H4 (cell line): ENCODE measurements around the gene ANKS1A. TPM values are rescaled to one million over a fixed set of nuclear protein-coding genes. Genes with fewer than 3 reads are reported as not detected.

Source experiments
- DNase-seq: peaks from one replicate; pipeline ENCODE4 v3.0.0-alpha.2; 2015; ENCODE audit warnings: low spot score
- total RNA-seq: library from RNA; depleted of rRNA; stranded (reverse); fragments of >200 nt; shearing (Covaris generic); gene quantifications from 2 replicates; pipeline ENCODE4 v1.2.3, GENCODE V29; 2014

Gene ANKS1A
- total RNA-seq, 1 experiment from 2014 or later, result 8.8 TPM

DNA sequence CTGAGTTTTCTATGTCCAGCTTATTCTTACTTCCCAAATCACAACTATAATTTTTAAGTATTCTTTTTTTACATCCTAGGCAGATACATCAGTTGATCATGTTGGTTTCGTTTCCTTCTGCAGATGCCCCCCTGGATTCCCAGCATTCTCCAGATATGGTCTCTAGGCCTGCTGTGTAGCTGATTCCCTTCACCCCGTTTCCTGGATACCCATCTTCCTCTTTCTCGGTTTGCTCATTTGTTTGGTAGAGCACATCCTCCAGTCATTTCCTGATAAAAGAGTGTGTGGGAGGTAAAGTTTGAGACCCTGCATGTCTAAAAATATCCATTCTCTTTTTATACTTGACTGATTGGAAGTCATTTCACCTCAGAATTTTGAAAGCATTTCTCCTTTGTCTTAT, 66.4 kb downstream of the ANKS1A start:
- DNase-seq, result no peak

DNA sequence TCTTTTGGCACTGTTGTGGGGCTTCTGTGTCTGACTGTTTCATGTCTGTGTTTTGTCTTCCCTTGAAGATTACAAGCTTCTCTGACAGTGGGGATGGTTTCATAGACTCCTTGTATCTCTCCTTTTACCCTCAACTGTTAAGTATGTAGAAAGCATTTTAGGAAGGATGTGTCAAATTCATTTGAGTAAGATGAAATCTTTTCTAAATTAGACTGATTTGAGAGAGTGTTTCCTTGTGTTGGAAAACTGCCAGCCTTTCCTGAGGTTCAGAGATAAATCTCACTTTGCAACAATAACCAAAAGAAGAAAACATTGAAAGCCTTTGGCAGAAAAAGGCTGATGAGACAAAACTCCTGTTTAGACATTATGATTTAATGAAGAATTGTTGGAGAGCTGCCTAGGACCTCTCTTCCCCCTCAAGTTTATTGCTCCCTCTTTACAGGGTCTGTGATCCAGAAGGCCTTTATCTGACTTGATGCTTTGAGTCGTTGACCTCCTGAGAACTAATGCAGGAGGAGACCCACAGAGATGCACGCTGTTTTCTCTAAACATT, 68.3 kb downstream of the ANKS1A start:
- DNase-seq, result no peak

DNA sequence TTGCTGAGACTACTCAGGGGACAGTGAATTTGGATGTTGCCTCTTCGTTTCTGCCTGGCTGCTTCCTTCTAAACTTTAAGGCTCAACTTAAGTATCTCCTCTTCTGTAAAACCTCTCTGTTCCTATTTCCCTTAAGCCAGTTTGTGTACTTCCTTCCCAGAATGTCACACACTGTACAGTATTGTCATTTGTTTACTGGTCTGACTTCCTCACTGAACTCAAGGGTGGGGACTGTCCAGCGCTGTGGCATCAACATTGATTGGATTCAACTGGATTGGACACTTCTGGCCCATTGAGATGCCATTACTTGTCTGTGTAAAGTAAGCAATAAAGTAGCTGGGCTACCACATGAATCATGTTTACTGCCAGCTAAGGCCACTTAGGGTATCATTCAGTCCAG, 69.7 kb downstream of the ANKS1A start:
- DNase-seq, result no peak

DNA sequence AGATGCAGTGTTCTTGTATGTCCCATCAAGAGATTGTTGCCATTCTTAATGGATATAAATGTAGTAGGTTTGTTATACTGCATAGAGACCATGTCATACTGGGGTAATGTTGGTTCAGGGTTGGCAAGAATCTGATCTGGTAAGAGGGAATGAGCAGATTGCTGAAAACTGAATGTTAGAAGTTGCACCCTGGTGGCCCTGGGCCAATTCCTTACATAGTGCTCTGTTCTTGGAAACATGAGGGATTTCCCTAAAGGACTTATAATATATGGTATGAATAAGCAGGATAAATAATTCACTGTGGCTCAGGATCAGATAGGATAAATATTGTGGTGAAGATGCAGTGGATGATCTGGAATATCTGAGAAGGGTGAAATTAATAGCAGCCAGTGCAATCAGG, 70.2 kb downstream of the ANKS1A start:
- DNase-seq, result no peak

DNA sequence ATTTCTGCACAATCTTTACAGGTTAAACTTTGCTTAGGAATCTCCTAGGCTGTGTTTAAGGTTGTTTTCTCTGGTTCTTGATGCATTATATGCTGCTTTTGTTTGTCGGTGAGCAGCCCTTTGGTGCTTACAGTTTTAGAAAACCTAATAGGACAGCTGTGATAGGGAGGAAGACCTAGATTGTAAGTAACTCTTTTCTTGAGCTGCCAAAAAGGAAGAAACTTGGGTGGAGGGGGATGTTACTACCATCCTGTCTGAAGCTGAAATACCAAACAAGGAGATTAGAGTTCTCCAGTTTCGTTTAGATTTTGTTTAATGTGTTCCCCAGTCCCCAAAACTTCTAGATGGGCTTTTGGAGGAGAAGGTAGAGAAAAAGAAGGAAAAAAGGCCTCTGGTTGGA, 72.0 kb downstream of the ANKS1A start:
- DNase-seq, result no peak

DNA sequence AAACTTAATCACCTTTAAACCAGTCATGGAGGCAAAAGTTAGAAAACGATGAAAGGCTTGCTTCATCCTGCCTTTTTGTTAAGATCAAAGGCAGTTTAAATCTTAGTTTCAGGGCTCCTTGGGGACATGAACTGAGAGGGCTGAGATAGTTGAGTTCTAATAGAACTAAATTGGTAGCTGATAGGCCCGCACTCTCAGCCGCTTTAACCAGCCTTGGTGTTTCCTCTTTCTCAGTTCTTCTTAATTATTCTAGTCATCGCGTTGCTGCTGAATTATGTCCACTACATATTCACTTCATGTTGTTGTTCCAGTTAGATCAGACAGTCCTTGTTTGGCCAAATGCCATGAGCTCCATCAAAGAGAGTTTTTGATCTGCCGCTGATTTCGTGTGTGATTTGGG, 72.5 kb downstream of the ANKS1A start:
- no peak for DNase-seq

DNA sequence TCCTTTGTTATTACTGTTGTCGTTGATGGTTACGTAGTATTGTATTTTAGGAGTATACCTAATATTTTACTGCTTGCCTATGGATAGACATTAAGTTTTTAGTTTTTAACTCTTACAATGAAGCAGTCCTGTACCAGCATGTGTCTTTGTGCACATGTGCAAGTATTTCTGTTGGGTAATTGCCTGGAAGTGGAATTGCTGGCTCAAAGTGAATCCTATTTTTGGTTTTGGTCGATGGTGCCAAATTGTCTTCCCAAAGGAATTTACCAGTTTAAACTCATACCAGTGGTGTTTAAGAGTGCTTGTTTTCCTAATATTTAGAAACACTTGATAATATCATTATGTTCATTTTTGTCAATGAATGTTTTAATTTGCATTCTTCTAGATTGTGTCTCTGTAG, 75.5 kb downstream of the ANKS1A start:
- no peak for DNase-seq

DNA sequence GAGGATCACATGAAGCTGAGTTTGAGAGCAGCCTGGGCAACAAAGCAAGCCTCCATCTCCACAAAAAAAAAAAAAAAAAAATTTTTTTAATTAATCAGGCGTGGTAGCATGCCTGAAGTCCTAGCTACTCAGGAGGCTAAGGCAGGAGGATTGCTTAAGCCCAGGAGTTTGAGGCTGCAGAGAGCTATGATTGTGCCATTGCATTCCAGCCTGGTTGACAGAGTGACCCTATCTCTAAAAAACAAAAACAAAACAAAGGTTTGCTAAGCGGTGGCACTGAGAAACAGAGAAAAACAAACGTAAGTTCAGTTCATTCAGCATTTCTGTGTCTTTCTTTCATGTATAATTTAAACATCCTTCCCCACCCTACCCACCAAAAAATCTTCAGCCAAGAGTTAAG, 78.4 kb downstream of the ANKS1A start:
- DNase-seq, result no peak

DNA sequence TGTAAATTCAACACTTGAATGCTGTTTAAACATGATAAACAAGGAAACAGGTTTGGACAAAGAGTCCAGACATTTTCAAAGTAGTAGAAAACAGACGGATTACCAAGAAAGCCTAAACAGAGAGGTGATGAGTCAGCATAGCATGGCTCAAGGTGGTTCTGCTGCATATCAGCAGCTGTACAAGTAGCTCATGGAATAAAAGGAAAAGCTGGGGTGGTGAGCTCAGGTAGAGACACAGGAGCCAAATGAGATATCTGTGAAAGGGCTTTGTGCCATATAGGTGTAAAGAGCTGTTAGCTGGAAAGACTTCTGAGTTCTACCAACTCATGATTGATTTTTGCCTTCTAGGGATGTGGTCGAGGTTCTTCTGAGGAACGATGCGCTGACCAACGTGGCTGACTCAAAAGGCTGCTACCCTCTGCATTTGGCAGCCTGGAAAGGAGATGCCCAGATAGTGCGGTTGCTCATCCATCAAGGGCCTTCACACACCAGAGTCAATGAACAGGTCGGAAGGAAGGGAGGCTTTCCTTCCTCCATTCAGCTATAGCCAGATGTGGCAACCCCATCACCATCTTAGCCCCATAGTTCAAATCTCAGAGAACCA, 80.7 kb downstream of the ANKS1A start:
- DNase-seq, result peak; percentile 16

DNA sequence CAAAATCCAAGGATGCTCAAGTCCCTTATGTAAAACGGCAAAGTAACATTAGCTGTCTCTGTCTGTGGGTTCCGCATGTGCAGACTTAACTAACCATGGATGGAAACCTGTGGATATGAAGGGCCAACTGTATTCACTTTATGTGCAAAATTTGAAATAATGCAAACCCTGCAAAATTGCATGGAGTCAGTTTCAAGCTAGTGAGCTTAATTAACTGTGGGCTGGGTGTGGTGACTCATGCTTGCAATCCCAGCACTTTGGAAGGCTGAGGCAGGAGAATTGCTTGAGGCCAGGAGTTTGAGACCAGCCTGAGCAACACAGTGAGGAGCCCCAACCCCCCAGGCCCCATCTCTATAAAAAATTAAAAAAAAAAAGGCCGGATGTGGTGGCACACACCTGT, 81.4 kb downstream of the ANKS1A start:
- peak; percentile 20 for DNase-seq

DNA sequence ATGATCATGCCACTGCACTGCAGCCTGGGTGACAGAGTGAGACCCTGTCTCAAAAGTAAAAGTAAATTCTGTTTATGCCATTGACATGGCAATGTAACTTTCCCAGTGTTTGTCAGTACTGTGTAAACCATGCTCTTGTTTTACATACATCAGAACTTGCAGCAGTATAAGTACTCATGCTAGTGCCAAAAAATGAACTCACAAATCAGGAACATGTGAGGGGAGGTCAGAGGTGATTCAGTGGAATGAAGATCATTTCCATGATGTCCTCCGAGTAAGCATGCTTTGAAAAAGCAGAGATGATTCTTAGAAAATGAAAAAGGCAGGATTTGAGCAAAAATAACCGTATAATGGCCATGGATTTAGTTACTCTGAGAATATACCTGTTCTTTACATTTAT, 81.9 kb downstream of the ANKS1A start:
- no peak for DNase-seq

DNA sequence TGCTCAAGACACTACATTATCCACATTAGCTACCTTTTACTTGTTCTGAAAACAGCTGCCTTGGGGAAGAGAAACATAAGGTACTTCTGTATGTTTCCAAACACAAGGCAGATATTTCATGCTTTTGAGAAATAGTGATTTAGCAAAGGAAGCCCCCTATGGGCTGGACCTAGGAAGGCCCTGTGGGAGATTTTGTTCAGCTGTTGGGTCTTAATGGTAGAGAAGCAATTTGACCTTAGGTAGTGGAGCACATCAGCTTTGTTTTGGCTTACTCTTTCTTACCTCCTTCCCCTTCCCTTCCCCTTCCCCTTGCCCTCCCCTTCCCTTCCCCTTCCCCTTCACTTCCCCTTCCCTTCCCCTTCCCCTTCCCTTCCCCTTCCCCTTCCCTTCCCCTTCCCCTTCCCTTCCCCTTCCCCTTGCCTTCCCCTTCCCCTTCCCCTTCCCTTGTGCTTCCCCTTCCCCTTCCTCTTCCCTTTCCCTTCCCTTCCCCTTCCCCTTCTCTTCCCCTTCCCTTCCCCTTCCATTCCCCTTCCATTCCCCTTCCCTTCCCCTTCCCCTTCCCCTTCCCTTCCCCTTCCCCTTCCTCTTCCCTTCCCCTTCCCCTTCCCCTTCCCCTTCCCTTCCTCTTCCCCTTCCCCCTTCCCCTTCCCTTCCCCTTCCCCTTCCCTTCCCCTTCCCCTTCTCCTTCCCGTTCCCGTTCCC, 84.6 kb downstream of the ANKS1A start:
- no peak for DNase-seq

DNA sequence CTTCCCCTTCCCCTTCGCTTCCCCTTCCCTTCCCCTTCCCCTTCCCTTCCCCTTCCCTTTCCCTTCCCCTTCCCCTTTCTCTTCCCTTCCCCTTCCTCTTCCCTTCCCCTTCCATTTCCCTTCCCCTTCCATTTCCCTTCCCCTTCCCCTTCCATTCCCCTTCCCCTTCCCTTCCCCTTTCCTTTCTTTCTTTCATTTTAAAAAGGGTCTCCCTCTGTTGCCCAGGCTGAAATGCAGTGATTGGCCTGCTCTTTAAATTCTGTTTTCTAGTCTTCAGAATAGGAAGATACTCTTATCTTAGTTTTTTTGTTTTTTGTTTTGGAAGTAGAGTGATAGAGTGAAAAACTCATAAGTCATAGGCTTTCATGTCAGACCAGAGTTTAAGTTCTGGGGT, 85.2 kb downstream of the ANKS1A start:
- DNase-seq, result no peak

DNA sequence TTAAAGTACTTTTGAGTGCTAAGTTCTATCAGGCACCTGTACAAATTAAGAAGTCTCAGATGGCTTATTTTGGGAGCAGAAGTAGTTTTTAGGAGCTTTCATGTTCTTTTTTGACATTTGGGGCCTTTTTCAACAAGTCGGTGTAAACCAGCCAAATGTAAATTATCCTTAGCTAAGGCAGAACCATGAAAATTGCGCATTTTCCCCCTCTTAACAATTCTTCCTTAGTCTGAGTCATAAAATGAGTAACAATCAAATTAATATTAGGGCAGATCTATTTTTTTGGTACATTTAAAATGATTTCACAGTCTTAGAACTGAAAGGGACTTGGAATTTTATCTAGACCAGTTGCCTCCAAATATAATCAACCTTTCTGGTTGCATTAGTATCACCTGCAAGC, 87.2 kb downstream of the ANKS1A start:
- no peak for DNase-seq

DNA sequence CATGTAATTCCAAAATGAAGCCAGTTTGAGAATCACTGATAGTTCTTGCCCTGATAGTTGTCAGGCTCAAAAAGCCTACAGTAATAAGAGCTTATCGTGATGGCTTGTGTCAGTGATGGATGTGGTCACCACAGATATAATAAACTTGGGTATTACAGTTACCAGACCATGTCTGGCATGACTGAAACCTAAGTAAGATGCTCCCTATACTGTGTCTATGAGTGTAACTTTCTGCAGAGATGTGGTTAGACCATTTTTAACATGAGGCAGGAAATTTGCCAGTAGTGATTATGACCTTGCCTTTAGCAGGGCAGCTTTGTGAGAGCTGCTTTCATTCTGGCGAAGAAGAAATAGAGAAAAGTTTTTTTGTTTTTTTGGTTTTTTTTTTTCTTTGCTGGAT, 90.2 kb downstream of the ANKS1A start:
- no peak for DNase-seq

DNA sequence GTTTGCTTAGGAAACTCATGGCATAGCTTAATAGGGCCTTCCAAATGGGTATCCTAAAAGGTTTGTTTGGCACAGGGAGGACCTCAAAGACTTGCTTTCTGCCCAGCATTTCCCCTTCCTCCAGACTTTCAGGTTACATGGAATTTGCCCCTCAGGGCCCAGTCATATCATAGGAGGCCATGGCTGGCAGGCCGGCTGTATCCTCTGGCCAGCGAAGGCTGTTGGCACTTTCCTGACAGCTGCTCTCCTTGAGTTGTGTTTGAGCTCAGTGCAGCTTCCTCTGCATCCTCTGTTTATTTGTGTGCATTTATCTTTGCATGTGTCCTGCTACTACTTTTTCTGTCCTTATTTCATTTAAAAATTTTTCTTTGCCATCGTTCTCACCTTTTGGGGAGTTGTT, 90.9 kb downstream of the ANKS1A start:
- DNase-seq, result no peak

DNA sequence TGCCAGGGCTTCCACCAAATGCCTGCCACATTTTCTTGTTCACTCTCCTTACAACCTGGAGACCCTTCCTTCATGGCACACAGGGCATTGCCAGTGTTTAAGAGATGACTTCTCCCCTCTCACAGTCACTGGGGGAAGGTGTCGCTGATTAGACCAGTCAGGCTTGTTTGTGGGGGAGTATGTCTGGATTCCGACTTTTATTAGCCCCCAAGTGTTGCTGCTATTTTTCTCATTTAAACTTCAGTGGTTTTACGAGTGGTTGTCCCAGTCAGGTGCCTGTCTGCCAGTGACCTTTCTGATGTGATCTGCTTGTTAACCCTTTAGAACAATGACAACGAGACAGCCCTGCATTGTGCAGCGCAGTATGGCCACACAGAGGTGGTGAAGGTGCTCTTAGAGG, 92.3 kb downstream of the ANKS1A start:
- no peak for DNase-seq

DNA sequence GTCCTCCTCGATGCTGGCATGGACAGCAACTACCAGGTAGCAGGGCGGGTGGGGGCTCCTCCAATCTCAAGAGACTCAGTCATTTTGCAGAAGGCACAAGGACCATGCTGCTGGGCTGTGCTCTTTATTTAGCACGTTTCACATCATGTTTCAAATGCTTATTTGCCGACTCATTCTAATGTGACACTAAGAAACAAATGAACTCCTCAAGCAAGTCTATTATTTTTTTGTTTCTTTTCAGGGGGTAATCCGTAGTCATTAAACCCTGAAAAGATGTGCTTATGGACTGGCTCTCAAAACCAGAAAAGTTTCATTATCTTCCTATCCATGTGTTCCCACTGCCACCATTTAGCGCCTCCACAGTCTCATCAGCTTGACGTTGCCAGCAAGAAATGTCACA, 92.9 kb downstream of the ANKS1A start:
- no peak for DNase-seq

DNA sequence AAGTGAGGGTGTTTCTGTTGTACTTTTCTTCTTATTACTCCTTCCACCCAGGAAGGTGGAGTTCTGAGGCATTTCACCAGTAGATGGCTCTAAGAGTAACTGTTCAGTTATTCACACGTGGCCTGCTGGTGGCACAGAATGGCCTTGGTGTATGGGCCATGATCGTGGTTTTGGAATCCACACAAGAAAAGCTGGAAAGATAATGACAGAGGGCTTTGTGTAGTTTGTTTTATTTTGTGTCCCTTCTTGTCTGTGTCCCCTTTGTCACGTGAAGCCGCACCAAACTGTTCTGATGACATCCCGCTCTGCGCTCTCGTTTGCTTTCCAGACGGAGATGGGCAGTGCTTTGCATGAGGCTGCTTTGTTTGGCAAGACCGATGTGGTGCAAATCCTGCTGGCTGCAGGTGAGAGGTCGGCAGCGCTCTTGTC, 93.4 kb downstream of the ANKS1A start:
- peak; percentile 56 for DNase-seq

DNA sequence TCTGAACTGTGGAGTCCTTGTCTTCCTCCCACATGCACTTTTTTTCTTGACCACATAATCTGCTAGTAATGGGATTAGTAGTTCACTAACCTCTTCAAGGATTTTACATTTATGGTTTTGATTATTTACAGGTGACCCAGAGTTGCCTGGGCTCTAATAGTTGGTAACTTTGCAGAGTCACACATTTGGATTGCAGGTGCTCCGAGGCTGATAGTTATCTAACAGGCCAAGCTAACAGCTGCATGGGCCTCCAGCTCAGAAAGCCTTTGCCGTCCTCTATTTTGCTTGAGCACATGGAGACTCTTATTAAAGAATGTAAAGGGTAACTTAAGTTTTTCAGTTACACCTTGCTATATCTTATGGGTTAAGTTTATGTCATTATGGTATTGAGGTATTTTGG, 95.4 kb downstream of the ANKS1A start:
- DNase-seq, result no peak

DNA sequence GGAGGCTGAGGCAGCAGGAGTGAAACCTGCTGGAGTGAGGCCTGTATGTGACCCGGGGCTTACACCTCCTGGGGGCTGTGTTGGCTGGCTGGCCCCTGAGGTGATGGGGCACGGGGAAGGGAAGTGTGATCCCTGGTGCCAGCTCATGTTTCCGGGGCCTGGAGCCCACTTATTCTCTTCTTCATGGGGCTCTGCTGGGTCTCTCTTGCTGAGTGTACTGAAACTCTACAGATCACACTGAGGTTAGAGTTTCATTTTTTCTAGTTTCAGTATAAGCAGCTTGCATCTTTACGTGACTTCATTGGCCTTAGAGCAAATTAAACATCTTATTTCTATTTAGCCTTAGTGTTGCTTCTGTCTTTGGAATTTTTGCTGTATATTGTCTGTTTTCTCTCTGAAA, 96.2 kb downstream of the ANKS1A start:
- no peak for DNase-seq

DNA sequence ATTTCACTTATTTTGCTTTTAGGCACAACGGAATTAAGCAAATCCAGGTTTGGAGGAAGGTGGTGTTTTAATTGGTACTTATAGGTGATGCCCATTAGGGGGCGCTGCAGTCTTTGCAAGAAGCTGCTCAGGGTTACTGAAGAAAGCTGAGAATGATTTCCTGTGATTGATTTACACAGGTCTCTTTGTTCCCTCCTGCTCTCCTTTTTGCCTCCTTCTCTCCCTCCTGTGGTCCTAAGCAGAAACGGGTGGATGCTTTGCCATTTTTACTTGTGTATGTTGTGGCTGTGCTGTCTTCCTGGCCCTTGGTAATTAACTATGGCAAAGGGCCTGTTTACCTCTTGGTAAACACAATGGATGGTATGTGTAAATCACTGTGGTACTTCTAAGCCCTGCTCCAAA, 97.8 kb downstream of the ANKS1A start:
- peak; percentile 64 for DNase-seq

DNA sequence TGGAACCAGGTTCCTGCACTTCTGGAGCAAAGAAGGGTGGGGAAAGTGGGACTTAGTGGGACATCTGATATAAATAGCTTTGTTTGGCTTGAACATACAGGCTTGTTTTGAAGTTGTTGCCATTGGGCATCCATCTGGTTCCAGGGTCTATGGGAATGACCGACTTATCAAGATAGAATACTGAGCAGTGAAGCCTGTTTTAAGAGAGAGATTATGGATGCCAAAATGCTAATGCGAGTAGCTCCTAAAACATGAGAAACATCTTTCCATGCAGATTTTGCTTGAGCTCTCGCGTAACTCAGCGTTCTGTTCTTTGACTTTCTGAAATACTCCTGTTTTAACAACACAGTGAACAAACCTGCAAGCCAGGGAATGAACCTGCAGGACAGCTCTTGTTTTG, 98.5 kb downstream of the ANKS1A start:
- no peak for DNase-seq
